Osteoblast (primary cell): ENCODE measurements around the gene PTK6. TPM values are rescaled to one million over a fixed set of nuclear protein-coding genes. Genes with fewer than 3 reads are reported as not detected.
A peak's percentile ranks its signal among the peaks of the same experiment; 100 is the strongest.

Experiments used
- DNase-seq: peaks from one replicate; pipeline ENCODE4 v3.0.0; 2011; ENCODE audit warnings: low spot score, mixed read lengths; ENCODE audit not compliant: insufficient read length; ENCODE audit errors: missing footprints
- H2AFZ ChIP-seq: 2 replicates; pipeline ENCODE4 v1.6.0; 2011; ENCODE audit warnings: mild to moderate bottlenecking, low read length
- H3K27ac ChIP-seq: 2 replicates; pipeline ENCODE4 v1.5.1; 2011; ENCODE audit warnings: mild to moderate bottlenecking, low read depth, low read length, moderate library complexity
- H3K27me3 ChIP-seq: 2 replicates; pipeline ENCODE4 v1.6.0; 2012; ENCODE audit warnings: mild to moderate bottlenecking, control low read depth, inconsistent platforms, low read length, moderate library complexity; ENCODE audit not compliant: insufficient read depth
- H3K36me3 ChIP-seq: 2 replicates; pipeline ENCODE4 v1.5.1; 2011; ENCODE audit warnings: mild to moderate bottlenecking, low read length, control low read depth, moderate library complexity; ENCODE audit not compliant: insufficient read depth
- H3K4me1 ChIP-seq: 2 replicates; pipeline ENCODE4 v1.5.1; 2011; ENCODE audit warnings: mild to moderate bottlenecking, low read length, control low read depth, moderate library complexity; ENCODE audit not compliant: insufficient read depth
- H3K4me2 ChIP-seq: 2 replicates; pipeline ENCODE4 v1.6.0; 2011; ENCODE audit warnings: mild to moderate bottlenecking, low read length; ENCODE audit not compliant: insufficient read depth
- H3K4me3 ChIP-seq: fragments of 200-600 bp; sonication (generic); 3 replicates; pipeline ENCODE4 v1.5.1; 2012; ENCODE audit warnings: mild to moderate bottlenecking, low read length, inconsistent platforms; ENCODE audit not compliant: insufficient read depth
- H3K79me2 ChIP-seq: 2 replicates; pipeline ENCODE4 v1.6.0; 2012; ENCODE audit warnings: mild to moderate bottlenecking, low read length, control low read depth, inconsistent platforms; ENCODE audit not compliant: insufficient read depth
- H3K9me3 ChIP-seq: 2 replicates; pipeline ENCODE4 v1.5.1; 2011; ENCODE audit warnings: low read depth, low read length, control low read depth
- H4K20me1 ChIP-seq: 2 replicates; pipeline ENCODE4 v1.6.0; 2012; ENCODE audit warnings: mild to moderate bottlenecking, low read length, control low read depth; ENCODE audit not compliant: insufficient read depth
- CTCF ChIP-seq: IDR thresholded peaks from 2 replicates; pipeline ENCODE4 v1.5.1; 2011; ENCODE audit warnings: mild to moderate bottlenecking, low read depth, low read length, moderate library complexity; ENCODE audit errors: extremely low read depth
- total RNA-seq: library from RNA; depleted of rRNA; stranded (reverse); fragments of >200 nt; gene quantifications from 2 replicates; pipeline ENCODE4 v1.2.3, GENCODE V29; 2012

The PTK6 gene
- total RNA-seq, 1 donor, result not detected

GRCh38 chr20:63505723-63506122, 31.5 kb downstream of the PTK6 start:
- H3K9me3 ChIP-seq, result no peaks in the 10 kb centered on the region
- H3K4me3 ChIP-seq, result no peak overlapping the region
- no peak for TF ChIP-seq CTCF
- H3K4me2 ChIP-seq, result no peak overlapping the region
- H3K4me1 ChIP-seq, result no peaks in the 10 kb centered on the region
- H3K36me3 ChIP-seq, result no peaks in the 10 kb centered on the region
- H3K79me2 ChIP-seq, result no peaks in the 10 kb centered on the region
- peak; percentile 62 for DNase-seq
- peaks cover 24% of the 10 kb centered on the region for H3K27me3 ChIP-seq
- H4K20me1 ChIP-seq, result no peaks in the 10 kb centered on the region
- H2AFZ ChIP-seq, result no peak overlapping the region
- no peak overlapping the region for H3K27ac ChIP-seq

- DNase-seq, result peak; percentile 41
- Histone ChIP-seq H3K27ac (no peak overlapping the region), H3K9me3 (no peaks in the 10 kb centered on the region), H3K4me2 (no peak overlapping the region), H4K20me1 (no peaks in the 10 kb centered on the region), H3K4me3 (no peak overlapping the region), H3K79me2 (no peaks in the 10 kb centered on the region), H2AFZ (no peak overlapping the region), H3K4me1 (no peaks in the 10 kb centered on the region), H3K27me3 (peaks cover 24% of the 10 kb centered on the region), H3K36me3 (no peaks in the 10 kb centered on the region)
- TF ChIP-seq CTCF, result no peak
Measured at GRCh38 chr20:63505281-63505680, 31.9 kb downstream of the PTK6 start.

GRCh38 chr20:63504642-63505041, 32.5 kb downstream of the PTK6 start:
- Histone ChIP-seq H3K4me1 (no peaks in the 10 kb centered on the region), H3K27me3 (peaks cover 26% of the 10 kb centered on the region), H3K4me2 (no peak overlapping the region), H3K9me3 (no peaks in the 10 kb centered on the region), H4K20me1 (no peaks in the 10 kb centered on the region), H2AFZ (no peak overlapping the region), H3K4me3 (no peak overlapping the region), H3K79me2 (no peaks in the 10 kb centered on the region), H3K36me3 (no peaks in the 10 kb centered on the region), H3K27ac (no peak overlapping the region)
- no peak for TF ChIP-seq CTCF
- DNase-seq, result peak; percentile 49

- peaks cover 27% of the 10 kb centered on the region for H3K27me3 ChIP-seq
- no peak for TF ChIP-seq CTCF
Measured at GRCh38 chr20:63503524-63503923, 33.7 kb downstream of the PTK6 start.

More at GRCh38 chr20:63503524-63503923, 33.7 kb downstream of the PTK6 start:
- Histone ChIP-seq H2AFZ (no peak overlapping the region), H3K9me3 (no peaks in the 10 kb centered on the region), H4K20me1 (no peaks in the 10 kb centered on the region), H3K4me3 (no peak overlapping the region), H3K4me2 (no peak overlapping the region), H3K4me1 (no peaks in the 10 kb centered on the region), H3K79me2 (no peaks in the 10 kb centered on the region), H3K36me3 (no peaks in the 10 kb centered on the region), H3K27ac (no peak overlapping the region)
- DNase-seq, result peak; percentile 62
